HEK293 (cell line): ENCODE results near the gene GALNT13.

Source experiments
- CTCF ChIA-PET: fragments of 350-600 bp; formaldehyde crosslinking; extraction: SDS; loops from one replicate; lab custom pipeline; 2021; ENCODE audit warnings: antibody characterized with exemption; lab: Yijun Ruan, JAX
- POLR2A ChIA-PET: fragments of 300-600 bp; formaldehyde crosslinking; extraction: SDS; loops from one replicate; lab custom pipeline; 2020; ENCODE audit warnings: antibody characterized with exemption, inconsistent platforms; lab: Yijun Ruan, JAX
- H3K27ac ChIP-seq: fragments of 200-500 bp; sonication (Bioruptor generic); 2 replicates; pipeline ENCODE4 v1.5.1; 2014; ENCODE audit warnings: low read depth, low read length, control low read depth, inconsistent platforms; ENCODE audit errors: extremely low read depth
- H3K36me3 ChIP-seq, 2 experiments: fragments of 200-500 bp in 1 of 2; sonication (Bioruptor generic) in 1 of 2; 1 replicate in 1 of 2; 2 replicates in 1 of 2; pipeline ENCODE4 v1.5.1; 2014 to 2017; ENCODE audit warnings: inconsistent platforms in 2 of 2, low read length in 2 of 2; ENCODE audit not compliant: control insufficient read depth in 2 of 2, insufficient read depth in 1 of 2
- H3K4me1 ChIP-seq: fragments of 200-500 bp; sonication (Bioruptor generic); 2 replicates; pipeline ENCODE4 v1.5.1; 2014; ENCODE audit warnings: mild to moderate bottlenecking, low read length, inconsistent platforms; ENCODE audit not compliant: control insufficient read depth, insufficient read depth
- H3K4me3 ChIP-seq: 2 replicates; pipeline ENCODE4 v1.5.1; 2011; ENCODE audit warnings: low read depth, mild to moderate bottlenecking, control low read depth, low read length, moderate library complexity
- H3K9me3 ChIP-seq: fragments of 200-500 bp; sonication (Bioruptor generic); 2 replicates; pipeline ENCODE4 v1.5.1; 2014; ENCODE audit warnings: low read depth, low read length, inconsistent platforms; ENCODE audit not compliant: control insufficient read depth, insufficient read depth
- GFI1B ChIP-seq: fragments of 450-650 bp; formaldehyde crosslinking; IDR thresholded peaks from 2 replicates; pipeline ENCODE4 v1.5.1; 2016; ENCODE audit warnings: missing biosample characterization, missing genetic modification characterization
- KLF8 ChIP-seq: fragments of 450-650 bp; formaldehyde crosslinking; IDR thresholded peaks from 2 replicates; pipeline ENCODE4 v1.5.1; 2016; ENCODE audit warnings: missing biosample characterization, missing genetic modification characterization
- PRDM10 ChIP-seq: fragments of 450-650 bp; formaldehyde crosslinking; IDR thresholded peaks from 2 replicates; pipeline ENCODE4 v1.5.1; 2016; ENCODE audit warnings: missing biosample characterization, missing genetic modification characterization
- SCRT1 ChIP-seq: fragments of 450-650 bp; formaldehyde crosslinking; IDR thresholded peaks from 2 replicates; pipeline ENCODE4 v1.5.1; 2016; ENCODE audit warnings: missing biosample characterization, missing genetic modification characterization, borderline replicate concordance
- TRIM28 ChIP-seq: IDR thresholded peaks from 2 replicates; pipeline ENCODE4 v1.6.1; 2011; ENCODE audit warnings: low read length, control low read depth, borderline replicate concordance
- ZBTB1 ChIP-seq: fragments of 450-650 bp; formaldehyde crosslinking; IDR thresholded peaks from 2 replicates; pipeline ENCODE4 v1.5.1; 2016; ENCODE audit warnings: missing biosample characterization, missing genetic modification characterization
- ZBTB48 ChIP-seq: fragments of 450-650 bp; formaldehyde crosslinking; IDR thresholded peaks from 2 replicates; pipeline ENCODE4 v1.5.1; 2016; ENCODE audit warnings: missing biosample characterization, missing genetic modification characterization
- ZNF146 ChIP-seq: fragments of 450-650 bp; formaldehyde crosslinking; IDR thresholded peaks from 2 replicates; pipeline ENCODE4 v1.5.1; 2016; ENCODE audit warnings: missing biosample characterization, missing genetic modification characterization
- ZNF148 ChIP-seq: fragments of 450-650 bp; formaldehyde crosslinking; IDR thresholded peaks from 2 replicates; pipeline ENCODE4 v1.5.0; 2017; ENCODE audit warnings: missing biosample characterization, missing genetic modification characterization, borderline replicate concordance
- ZNF155 ChIP-seq: fragments of 450-650 bp; formaldehyde crosslinking; IDR thresholded peaks from 2 replicates; pipeline ENCODE4 v1.5.1; 2016; ENCODE audit warnings: missing biosample characterization, missing genetic modification characterization
- ZNF175 ChIP-seq: fragments of 450-650 bp; formaldehyde crosslinking; IDR thresholded peaks from 2 replicates; pipeline ENCODE4 v1.5.1; 2016; ENCODE audit warnings: missing biosample characterization, missing genetic modification characterization
- ZNF239 ChIP-seq: fragments of 450-650 bp; formaldehyde crosslinking; IDR thresholded peaks from 2 replicates; pipeline ENCODE4 v1.5.1; 2016; ENCODE audit warnings: missing biosample characterization, missing genetic modification characterization
- ZNF24 ChIP-seq: fragments of 450-650 bp; formaldehyde crosslinking; IDR thresholded peaks from 2 replicates; pipeline ENCODE4 v1.5.1; 2016; ENCODE audit warnings: missing biosample characterization, missing genetic modification characterization
- ZNF433 ChIP-seq: fragments of 450-650 bp; formaldehyde crosslinking; IDR thresholded peaks from 2 replicates; pipeline ENCODE4 v1.5.1; 2016; ENCODE audit warnings: missing biosample characterization, missing genetic modification characterization, low read depth
- ZNF48 ChIP-seq: fragments of 450-650 bp; formaldehyde crosslinking; IDR thresholded peaks from 2 replicates; pipeline ENCODE4 v1.5.1; 2016; ENCODE audit warnings: missing biosample characterization, missing genetic modification characterization
- ZNF513 ChIP-seq: fragments of 450-650 bp; IDR thresholded peaks from 2 replicates; pipeline ENCODE4 v1.5.1; 2018; ENCODE audit warnings: missing biosample characterization, missing genetic modification characterization
- ZNF776 ChIP-seq: fragments of 450-650 bp; formaldehyde crosslinking; IDR thresholded peaks from 2 replicates; pipeline ENCODE4 v1.5.0; 2017; ENCODE audit warnings: missing biosample characterization, missing genetic modification characterization, borderline replicate concordance
- ZNF791 ChIP-seq: fragments of 450-650 bp; formaldehyde crosslinking; IDR thresholded peaks from 2 replicates; pipeline ENCODE4 v1.5.1; 2016; ENCODE audit warnings: missing biosample characterization, missing genetic modification characterization
- TF ChIP-seq, protein P1 (sequence below): fragments of 450-650 bp; formaldehyde crosslinking; IDR thresholded peaks from 2 replicates; pipeline ENCODE4 v1.5.1; 2016; ENCODE audit warnings: missing biosample characterization, missing genetic modification characterization

The GALNT13 gene

GRCh38 chr2:154238252-154238651, 366.5 kb downstream of the GALNT13 start (continued):
- TF ChIP-seq PRDM10 (tag by site-specific recombination), result no peak
- TF ChIP-seq, all 188 proteins: peak for 0

GRCh38 chr2:154240316-154240715, 368.6 kb downstream of the GALNT13 start:
- H3K36me3 ChIP-seq, result no peaks in the 10 kb centered on the region
- CTCF ChIA-PET, result no interaction called here
- TF ChIP-seq GFI1B (tag by site-specific recombination), result no peak
- no peak for TF ChIP-seq ZNF146 (tag by site-specific recombination)
- TF ChIP-seq ZNF513 (tag by site-specific recombination), result no peak
- TF ChIP-seq ZNF776, result no peak
- TF ChIP-seq ZNF155 (tag by site-specific recombination), result no peak
- TF ChIP-seq SCRT1 (tag by site-specific recombination), result no peak
- no peak for TF ChIP-seq ZNF24 (tag by site-specific recombination)
- no peak for TF ChIP-seq KLF8
- no peak for TF ChIP-seq TRIM28
- no peak for TF ChIP-seq ZNF48 (tag by site-specific recombination)
- TF ChIP-seq ZNF239, result no peak
- no peak for TF ChIP-seq ZNF433 (tag by site-specific recombination)
- no peak for TF ChIP-seq ZBTB1 (tag by site-specific recombination)
- TF ChIP-seq ZBTB48 (tag by site-specific recombination), result no peak
- TF ChIP-seq, protein P1, sequence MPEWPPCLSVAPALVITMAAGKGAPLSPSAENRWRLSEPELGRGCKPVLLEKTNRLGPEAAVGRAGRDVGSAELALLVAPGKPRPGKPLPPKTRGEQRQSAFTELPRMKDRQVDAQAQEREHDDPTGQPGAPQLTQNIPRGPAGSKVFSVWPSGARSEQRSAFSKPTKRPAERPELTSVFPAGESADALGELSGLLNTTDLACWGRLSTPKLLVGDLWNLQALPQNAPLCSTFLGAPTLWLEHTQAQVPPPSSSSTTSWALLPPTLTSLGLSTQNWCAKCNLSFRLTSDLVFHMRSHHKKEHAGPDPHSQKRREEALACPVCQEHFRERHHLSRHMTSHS, result no peak
- TF ChIP-seq ZNF148, result no peak
- TF ChIP-seq ZNF175 (tag by site-specific recombination), result no peak
- TF ChIP-seq ZNF791 (tag by site-specific recombination), result no peak
- TF ChIP-seq, all 188 proteins: peak for 0

More at GRCh38 chr2:154240316-154240715, 368.6 kb downstream of the GALNT13 start:
- Histone ChIP-seq H3K4me3 (no peak overlapping the region), H3K27ac (no peak overlapping the region), H3K9me3 (no peaks in the 10 kb centered on the region), H3K4me1 (no peaks in the 10 kb centered on the region)
- POLR2A ChIA-PET, result no interaction called here
